ENCODE measurements around the gene PNPLA7.

- TF ChIP-seq CTCF (IDR thresholded peaks at IDR 0.05) (no peak), REST (IDR thresholded peaks at IDR 0.05; ENCODE audit: insufficient read depth in 1 of 2, low read depth in 2 of 2, low read length in 1 of 2) (no peak), POLR2AphosphoS5 (IDR thresholded peaks at IDR 0.05; ENCODE audit: low read depth, low read length) (no peak), SIN3A (IDR thresholded peaks at IDR 0.05; ENCODE audit: borderline replicate concordance, insufficient read depth, low read depth, low read length) (no peak), TCF7L2 (IDR thresholded peaks at IDR 0.05; ENCODE audit: low read depth, low read length) (no peak)
Measured at GRCh38 chr9:137590123-137590468, 39.9 kb upstream of the PNPLA7 start.

Measured in Panc1 (cell line).